ENCODE data around the gene VDAC1.

The VDAC1 gene

GRCh38 chr5:133931546-133931945, 73.2 kb downstream of the VDAC1 start:
- DNase-seq (ENCODE audit: low read depth) = no peak
- TF ChIP-seq CTCF (IDR thresholded peaks at IDR 0.05; ENCODE audit: insufficient read depth, low read depth, low read length, missing control alignments) = no peak
- H3K4me3 ChIP-seq (ENCODE audit: low read depth, low read length) = no peak overlapping the region

GRCh38 chr5:133930813-133931090, 74.0 kb downstream of the VDAC1 start:
- peak overlapping the region; percentile 68 for H3K4me3 ChIP-seq (ENCODE audit: low read depth, low read length)
- DNase-seq (ENCODE audit: low read depth) = no peak
- no peak for TF ChIP-seq CTCF (IDR thresholded peaks at IDR 0.05; ENCODE audit: insufficient read depth, low read depth, low read length, missing control alignments)

DNA sequence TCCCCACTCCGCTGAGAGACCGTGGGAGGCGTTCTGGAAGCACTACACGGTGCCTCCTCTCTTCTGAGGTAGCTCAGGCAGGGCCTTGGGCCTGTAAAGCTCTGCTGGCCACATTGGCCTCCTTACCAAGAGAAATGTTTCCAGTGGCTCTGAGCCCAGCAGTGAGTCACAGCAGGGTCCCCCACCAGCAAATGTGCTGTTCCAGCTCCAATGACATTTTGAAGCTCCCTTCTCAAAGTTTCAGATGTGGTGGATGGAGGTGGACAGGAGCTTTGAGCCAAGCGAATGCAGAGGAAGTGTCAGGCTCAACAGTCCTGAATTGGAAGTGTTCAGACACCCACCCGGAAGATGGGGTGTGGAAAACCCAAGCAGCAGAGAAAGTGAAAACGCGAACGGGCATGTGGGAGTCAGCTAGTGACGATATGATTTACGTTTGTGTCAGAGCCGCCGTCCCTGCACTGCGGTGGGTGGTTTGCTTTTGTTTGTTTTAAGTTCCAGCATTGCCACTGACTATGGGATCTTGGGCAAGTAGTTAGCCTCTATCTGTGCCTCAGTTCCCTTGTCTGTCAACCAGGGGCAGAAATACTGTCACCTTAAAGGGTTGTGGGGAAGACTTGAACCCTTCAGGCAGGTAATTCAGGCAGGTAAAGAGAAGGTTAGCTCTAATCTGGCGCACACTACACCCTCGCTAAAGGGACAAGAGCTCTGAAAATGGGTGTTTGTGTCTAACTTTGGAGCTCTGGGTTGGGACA, 74.5 kb downstream of the VDAC1 start:
- peak; percentile 78 for DNase-seq (ENCODE audit: low read depth)
- H3K4me3 ChIP-seq (ENCODE audit: low read depth, low read length) = peak overlapping the region; percentile 68
- TF ChIP-seq CTCF (IDR thresholded peaks at IDR 0.05; ENCODE audit: insufficient read depth, low read depth, low read length, missing control alignments) = no peak

GRCh38 chr5:133928587-133929393, 76.0 kb downstream of the VDAC1 start:
- DNase-seq (ENCODE audit: low read depth) = peak; percentile 34
- peak overlapping the region; percentile 68 for H3K4me3 ChIP-seq (ENCODE audit: low read depth, low read length)
- TF ChIP-seq CTCF (IDR thresholded peaks at IDR 0.05; ENCODE audit: insufficient read depth, low read depth, low read length, missing control alignments) = no peak

- TF ChIP-seq CTCF (IDR thresholded peaks at IDR 0.05; ENCODE audit: insufficient read depth, low read depth, low read length, missing control alignments) = no peak
- H3K4me3 ChIP-seq (ENCODE audit: low read depth, low read length) = no peak overlapping the region
- no peak for DNase-seq (ENCODE audit: low read depth)
Observed at GRCh38 chr5:133927300-133928180, 77.2 kb downstream of the VDAC1 start.

DNA sequence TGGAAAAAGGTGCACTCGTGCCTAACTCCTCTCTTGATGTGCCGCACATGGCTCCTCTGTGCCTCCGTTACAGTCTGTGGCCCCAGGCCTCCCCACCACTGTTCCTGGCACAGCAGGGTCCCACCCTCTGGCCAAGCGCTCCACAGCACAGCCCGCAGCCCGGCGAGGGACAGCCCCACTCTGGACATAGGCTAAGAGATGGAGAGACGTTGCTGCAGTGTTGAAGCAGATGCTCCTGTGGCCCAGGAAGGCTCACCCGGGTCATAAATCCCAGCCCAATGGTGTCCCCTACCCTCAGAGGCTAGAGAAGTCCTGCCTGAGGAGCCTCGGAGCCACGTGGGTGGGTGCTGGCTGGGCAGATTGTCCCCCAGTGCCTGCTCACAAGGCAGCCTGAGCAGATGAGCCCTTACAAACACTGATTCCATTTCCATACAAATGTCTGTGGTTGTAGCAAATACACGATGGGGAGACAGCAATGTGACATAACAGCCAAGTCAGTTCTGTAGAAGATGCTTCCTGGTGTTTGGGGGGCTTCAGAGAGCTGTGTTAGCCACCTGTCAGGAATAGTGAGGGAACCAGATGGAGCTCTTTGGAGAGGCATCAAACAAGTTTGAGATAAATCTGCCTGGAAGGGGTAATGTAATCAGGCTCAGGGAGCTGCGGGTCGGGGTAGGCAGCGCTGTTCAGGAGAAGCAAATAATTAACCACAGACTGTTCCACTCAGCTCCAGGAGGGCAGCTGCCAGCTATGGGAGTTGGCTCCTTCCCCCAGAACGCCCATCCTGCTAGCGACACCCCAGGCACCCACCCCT, 78.1 kb downstream of the VDAC1 start:
- no peak for TF ChIP-seq CTCF (IDR thresholded peaks at IDR 0.05; ENCODE audit: insufficient read depth, low read depth, low read length, missing control alignments)
- no peak overlapping the region for H3K4me3 ChIP-seq (ENCODE audit: low read depth, low read length)
- DNase-seq (ENCODE audit: low read depth) = no peak
